Measurements from ENCODE around the gene PTGIS.

The PTGIS gene

DNA sequence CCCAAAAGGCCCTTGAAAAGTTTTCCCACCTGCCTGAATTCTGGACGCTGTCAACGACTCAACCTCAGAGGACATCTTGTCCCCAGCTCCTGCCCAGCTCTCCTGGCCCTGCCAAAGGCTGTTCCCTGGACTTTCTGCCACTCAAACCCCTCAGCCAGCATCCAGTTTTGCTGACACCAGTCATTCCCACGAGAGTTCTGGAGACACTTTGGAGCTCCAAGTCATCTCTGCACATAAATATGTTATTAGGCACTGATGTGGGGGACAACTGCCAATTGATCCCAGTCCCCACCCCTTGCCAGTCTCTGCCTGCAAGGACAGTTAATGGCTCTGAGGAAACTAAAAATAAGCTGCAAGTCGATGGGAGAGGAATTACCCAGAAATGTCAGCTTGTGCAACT lies 46.6 kb downstream of the PTGIS start:
- no peak overlapping the region for H3K4me3 ChIP-seq (ENCODE audit: low read depth, low read length)
- DNase-seq (ENCODE audit: low read depth), result no peak
- TF ChIP-seq, protein P1, sequence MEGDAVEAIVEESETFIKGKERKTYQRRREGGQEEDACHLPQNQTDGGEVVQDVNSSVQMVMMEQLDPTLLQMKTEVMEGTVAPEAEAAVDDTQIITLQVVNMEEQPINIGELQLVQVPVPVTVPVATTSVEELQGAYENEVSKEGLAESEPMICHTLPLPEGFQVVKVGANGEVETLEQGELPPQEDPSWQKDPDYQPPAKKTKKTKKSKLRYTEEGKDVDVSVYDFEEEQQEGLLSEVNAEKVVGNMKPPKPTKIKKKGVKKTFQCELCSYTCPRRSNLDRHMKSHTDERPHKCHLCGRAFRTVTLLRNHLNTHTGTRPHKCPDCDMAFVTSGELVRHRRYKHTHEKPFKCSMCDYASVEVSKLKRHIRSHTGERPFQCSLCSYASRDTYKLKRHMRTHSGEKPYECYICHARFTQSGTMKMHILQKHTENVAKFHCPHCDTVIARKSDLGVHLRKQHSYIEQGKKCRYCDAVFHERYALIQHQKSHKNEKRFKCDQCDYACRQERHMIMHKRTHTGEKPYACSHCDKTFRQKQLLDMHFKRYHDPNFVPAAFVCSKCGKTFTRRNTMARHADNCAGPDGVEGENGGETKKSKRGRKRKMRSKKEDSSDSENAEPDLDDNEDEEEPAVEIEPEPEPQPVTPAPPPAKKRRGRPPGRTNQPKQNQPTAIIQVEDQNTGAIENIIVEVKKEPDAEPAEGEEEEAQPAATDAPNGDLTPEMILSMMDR (IDR thresholded peaks at IDR 0.05; ENCODE audit: insufficient read depth, low read depth, low read length, missing control alignments), result no peak

DNA sequence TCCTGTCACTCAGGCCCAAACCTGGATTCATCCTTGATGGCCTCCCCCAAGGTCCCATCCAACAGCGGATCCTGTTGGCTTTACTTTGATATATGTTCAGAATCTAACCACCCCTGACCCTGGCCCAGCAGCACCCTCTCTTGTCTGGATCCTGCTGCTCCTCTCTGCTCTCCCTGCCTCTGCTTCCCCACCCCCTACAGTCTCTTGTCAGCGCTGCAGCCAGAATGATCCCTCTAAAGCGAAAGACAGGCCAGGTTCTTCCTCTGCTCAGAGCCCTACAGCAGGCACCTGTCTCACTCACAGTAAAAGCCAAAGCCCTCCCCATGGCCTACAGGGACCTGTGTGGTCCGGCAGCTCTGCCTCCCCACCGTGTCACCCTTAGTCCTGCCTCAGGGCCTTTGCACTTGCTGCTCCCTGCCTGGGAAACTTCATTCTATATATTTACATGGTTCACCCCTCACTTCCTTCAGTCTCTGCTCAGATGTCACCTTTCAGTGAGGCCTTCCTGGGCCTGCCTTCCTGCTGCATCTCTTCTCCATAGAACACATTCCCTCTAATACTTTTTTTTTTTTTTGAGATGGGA lies 48.1 kb downstream of the PTGIS start:
- TF ChIP-seq, protein P1 (IDR thresholded peaks at IDR 0.05; ENCODE audit: insufficient read depth, low read depth, low read length, missing control alignments), result no peak
- DNase-seq (ENCODE audit: low read depth), result no peak
- no peak overlapping the region for H3K4me3 ChIP-seq (ENCODE audit: low read depth, low read length)

DNA sequence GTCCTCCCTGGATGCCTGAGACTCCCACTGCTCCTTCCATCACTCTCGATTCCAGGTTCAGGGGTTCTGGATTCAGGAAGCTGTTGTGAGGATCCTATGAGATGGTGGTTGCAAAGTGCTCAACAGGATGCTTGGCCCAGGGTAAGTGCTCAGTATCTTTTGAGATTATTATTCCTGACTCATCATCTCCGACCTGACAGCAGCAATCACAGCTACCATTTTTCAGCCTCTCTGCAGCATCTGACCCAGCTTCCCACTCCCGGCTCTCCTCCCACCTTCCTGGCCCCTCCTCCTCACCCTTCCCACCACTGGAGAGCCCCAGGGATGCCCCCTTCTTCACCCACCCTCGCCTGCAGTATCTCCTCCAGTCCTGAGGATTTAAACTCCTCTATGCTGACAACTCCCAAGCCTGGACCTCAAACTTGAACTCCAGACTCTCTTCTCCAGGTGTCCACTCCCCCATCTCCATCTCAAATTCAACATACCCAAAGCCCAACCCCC lies 48.7 kb downstream of the PTGIS start:
- DNase-seq (ENCODE audit: low read depth), result no peak
- TF ChIP-seq, protein P1 (IDR thresholded peaks at IDR 0.05; ENCODE audit: insufficient read depth, low read depth, low read length, missing control alignments), result no peak
- H3K4me3 ChIP-seq (ENCODE audit: low read depth, low read length), result no peak overlapping the region

DNA sequence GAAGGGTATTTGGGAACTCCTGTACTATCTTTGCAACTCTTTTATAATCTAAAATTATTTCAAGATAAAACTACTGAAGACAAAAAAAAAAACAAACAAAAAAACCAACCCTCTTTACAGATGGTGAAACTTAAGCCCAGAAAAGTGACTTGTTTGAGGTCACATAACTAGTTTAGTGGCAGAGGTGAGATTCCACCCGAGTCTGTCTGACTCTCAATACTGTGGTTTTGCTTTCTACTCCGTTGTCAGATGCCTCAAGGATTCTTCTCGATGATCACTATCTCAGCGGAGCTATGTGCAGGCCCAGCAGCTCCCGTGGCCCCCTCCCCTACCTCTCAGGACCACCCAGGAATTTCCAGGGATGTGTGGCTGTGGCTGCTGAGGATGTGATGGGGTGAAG lies 49.4 kb downstream of the PTGIS start:
- H3K4me3 ChIP-seq (ENCODE audit: low read depth, low read length), result no peak overlapping the region
- DNase-seq (ENCODE audit: low read depth), result no peak
- TF ChIP-seq, protein P1 (IDR thresholded peaks at IDR 0.05; ENCODE audit: insufficient read depth, low read depth, low read length, missing control alignments), result no peak

DNA sequence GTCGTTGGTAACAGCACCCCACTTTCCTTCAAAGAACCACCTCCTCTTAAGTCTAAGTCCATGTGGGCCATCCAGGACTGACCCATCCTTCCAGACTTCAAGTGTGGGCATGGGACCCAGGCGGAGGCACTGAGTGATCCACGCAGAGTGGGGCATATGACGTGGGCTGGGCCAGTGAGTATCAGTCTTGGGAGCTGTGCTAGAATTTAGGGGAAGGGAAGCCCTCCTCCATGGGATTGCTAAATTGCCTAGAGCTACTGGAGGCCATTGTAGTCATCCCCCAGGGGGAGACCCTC lies 50.2 kb downstream of the PTGIS start:
- no peak for DNase-seq (ENCODE audit: low read depth)
- no peak overlapping the region for H3K4me3 ChIP-seq (ENCODE audit: low read depth, low read length)
- TF ChIP-seq, protein P1 (IDR thresholded peaks at IDR 0.05; ENCODE audit: insufficient read depth, low read depth, low read length, missing control alignments), result no peak

DNA sequence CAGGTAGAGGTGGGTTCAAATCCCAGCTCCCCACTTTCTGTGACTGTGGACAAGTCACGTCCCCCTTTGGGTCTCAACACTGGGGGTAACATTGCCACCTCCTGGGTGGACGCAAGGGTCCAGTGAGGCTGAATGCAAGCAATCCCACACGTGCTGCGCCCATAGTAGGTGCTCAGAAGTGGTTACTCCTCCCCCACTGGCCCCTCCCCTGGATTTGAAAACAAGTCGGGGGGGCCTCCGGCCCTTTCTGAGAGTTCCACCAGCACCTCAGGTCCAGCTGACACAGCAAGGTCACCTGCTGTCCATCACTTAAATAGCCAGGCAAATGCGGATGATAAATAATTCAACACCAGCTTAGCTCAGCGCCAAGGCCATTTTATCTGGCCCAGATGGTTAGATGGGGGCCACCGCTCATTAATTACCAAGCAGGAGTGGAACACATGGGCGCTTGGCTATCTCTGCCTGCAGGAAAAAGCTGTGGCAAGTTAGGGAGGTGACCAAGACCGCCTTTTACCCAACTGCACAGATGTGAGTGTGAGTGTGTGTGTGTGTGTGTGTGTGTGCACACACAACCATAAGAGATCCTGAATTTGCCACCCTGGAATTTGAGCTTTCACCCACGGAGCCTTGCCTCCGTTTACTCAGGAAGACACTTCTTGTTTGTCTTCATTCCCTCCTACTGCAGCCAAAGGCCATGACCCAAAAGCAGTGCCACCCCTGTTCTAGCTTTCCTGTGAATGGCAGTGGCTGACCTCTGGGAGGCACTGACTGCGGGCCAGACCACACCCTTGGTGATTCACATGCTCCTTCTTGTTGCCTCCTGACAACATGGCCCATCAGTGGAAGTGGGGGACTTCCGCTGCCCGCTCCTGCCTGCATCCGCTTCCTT lies 50.8 kb downstream of the PTGIS start:
- TF ChIP-seq, protein P1 (IDR thresholded peaks at IDR 0.05; ENCODE audit: insufficient read depth, low read depth, low read length, missing control alignments), result no peak
- H3K4me3 ChIP-seq (ENCODE audit: low read depth, low read length), result no peak overlapping the region
- DNase-seq (ENCODE audit: low read depth), result no peak

All from GM12865 (cell line).